Smooth muscle cell (in vitro differentiated cells): ENCODE data around the gene MEGF11. TPM values are rescaled to one million over a fixed set of nuclear protein-coding genes. Genes with fewer than 3 reads are reported as not detected.

Experiments used
- DNase-seq: peaks from one replicate; lab custom pipeline; 2025; ENCODE audit not compliant: unreplicated experiment; lab: John Stamatoyannopoulos, UW
- H2AFZ ChIP-seq: fragments of 200-600 bp; sonication (generic); 2 replicates; pipeline ENCODE4 v1.6.0; 2016; ENCODE audit warnings: antibody characterized with exemption, low read depth, mild to moderate bottlenecking
- H3F3A ChIP-seq: fragments of 200-600 bp; sonication (generic); 2 replicates; pipeline ENCODE4 v1.6.0; 2017; ENCODE audit warnings: antibody characterized with exemption, low read depth
- H3K27ac ChIP-seq: fragments of 200-600 bp; sonication (generic); 2 replicates; pipeline ENCODE4 v1.5.1; 2016; ENCODE audit warnings: low read depth, mild to moderate bottlenecking
- H3K27me3 ChIP-seq: fragments of 200-600 bp; sonication (generic); 2 replicates; pipeline ENCODE4 v1.6.1; 2016; ENCODE audit warnings: low read depth, mild to moderate bottlenecking
- H3K36me3 ChIP-seq: fragments of 200-600 bp; sonication (generic); 2 replicates; pipeline ENCODE4 v1.5.1; 2016; ENCODE audit warnings: low read depth
- H3K4me1 ChIP-seq: fragments of 200-600 bp; sonication (generic); 2 replicates; pipeline ENCODE4 v1.5.1; 2016; ENCODE audit warnings: low read depth
- H3K4me2 ChIP-seq: fragments of 200-600 bp; sonication (generic); 2 replicates; pipeline ENCODE4 v1.6.0; 2016; ENCODE audit warnings: mild to moderate bottlenecking
- H3K4me3 ChIP-seq: fragments of 200-600 bp; sonication (generic); 2 replicates; pipeline ENCODE4 v1.5.1; 2016; ENCODE audit warnings: mild to moderate bottlenecking
- H3K79me2 ChIP-seq: fragments of 200-600 bp; sonication (generic); 2 replicates; pipeline ENCODE4 v1.6.0; 2016; ENCODE audit warnings: low read depth, mild to moderate bottlenecking
- H3K9ac ChIP-seq: fragments of 200-600 bp; sonication (generic); 2 replicates; pipeline ENCODE4 v1.6.0; 2016; ENCODE audit warnings: low read depth
- H3K9me3 ChIP-seq: fragments of 200-600 bp; sonication (generic); replicated peaks from 2 replicates; pipeline ENCODE4 v1.5.1; 2016; ENCODE audit warnings: low read depth
- H4K20me1 ChIP-seq: fragments of 200-600 bp; sonication (generic); 2 replicates; pipeline ENCODE4 v1.6.0; 2016; ENCODE audit warnings: low read depth
- WGBS: methylation state at CpG from one replicate; pipeline ENCODE4 v1.1.7; 2016; ENCODE audit warnings: low lambda C conversion rate; 5-methylcytosine and 5-hydroxymethylcytosine counted together
- polyA plus RNA-seq: library from polyadenylated mRNA; unstranded; fragments of >200 nt; fragmentation: Nextera tagmentation; extraction: Ambion mirVana; gene quantifications from 2 replicates; pipeline ENCODE4 v1.2.1, GENCODE V29; 2016
- total RNA-seq: library from RNA; depleted of rRNA; stranded (reverse); fragments of >200 nt; gene quantifications from 2 replicates; pipeline ENCODE4 v1.2.3, GENCODE V29; 2014
- TF ChIP-seq, protein P1 (sequence below): fragments of 200-600 bp; sonication (generic); IDR thresholded peaks from 2 replicates; pipeline ENCODE4 v1.5.1; 2017; ENCODE audit warnings: borderline replicate concordance, mild to moderate bottlenecking, antibody characterized with exemption; ENCODE audit not compliant: insufficient read depth, poor library complexity, severe bottlenecking

The MEGF11 gene
- total and polyA plus RNA-seq, 2 experiments from 2014 or later = 0.08 TPM; not detected in 1

DNA sequence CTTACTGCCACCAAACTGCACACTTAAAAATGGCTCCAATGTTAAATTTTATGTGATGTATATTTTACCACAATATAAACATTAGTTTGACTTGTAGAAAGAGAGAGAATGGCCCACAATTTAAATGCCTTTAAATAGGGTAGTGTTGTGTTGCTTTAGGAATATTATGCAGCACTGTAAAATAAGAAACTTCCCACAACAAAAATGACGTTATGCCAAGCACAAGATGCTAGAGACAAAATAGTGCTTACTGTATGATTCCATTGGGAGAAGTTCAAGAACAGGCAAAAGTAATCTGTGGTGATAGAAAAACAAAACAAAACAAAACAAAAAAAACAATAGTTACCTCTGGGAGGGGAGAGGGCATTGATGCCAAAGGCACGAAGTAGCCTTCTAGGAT lies 91.3 kb downstream of the MEGF11 start:
- H4K20me1 ChIP-seq = no peaks in the 10 kb centered on the region
- no peaks in the 10 kb centered on the region for H3K36me3 ChIP-seq
- no peaks in the 10 kb centered on the region for H3F3A ChIP-seq
- no peaks in the 10 kb centered on the region for H3K4me1 ChIP-seq
- H3K27ac ChIP-seq = no peak overlapping the region
- H3K4me2 ChIP-seq = no peak overlapping the region
- no peaks in the 10 kb centered on the region for H3K9me3 ChIP-seq
- H3K27me3 ChIP-seq = peaks cover 29% of the 10 kb centered on the region
- H3K9ac ChIP-seq = no peak overlapping the region
- H3K79me2 ChIP-seq = no peaks in the 10 kb centered on the region
- no peak overlapping the region for H3K4me3 ChIP-seq
- TF ChIP-seq, protein P1, sequence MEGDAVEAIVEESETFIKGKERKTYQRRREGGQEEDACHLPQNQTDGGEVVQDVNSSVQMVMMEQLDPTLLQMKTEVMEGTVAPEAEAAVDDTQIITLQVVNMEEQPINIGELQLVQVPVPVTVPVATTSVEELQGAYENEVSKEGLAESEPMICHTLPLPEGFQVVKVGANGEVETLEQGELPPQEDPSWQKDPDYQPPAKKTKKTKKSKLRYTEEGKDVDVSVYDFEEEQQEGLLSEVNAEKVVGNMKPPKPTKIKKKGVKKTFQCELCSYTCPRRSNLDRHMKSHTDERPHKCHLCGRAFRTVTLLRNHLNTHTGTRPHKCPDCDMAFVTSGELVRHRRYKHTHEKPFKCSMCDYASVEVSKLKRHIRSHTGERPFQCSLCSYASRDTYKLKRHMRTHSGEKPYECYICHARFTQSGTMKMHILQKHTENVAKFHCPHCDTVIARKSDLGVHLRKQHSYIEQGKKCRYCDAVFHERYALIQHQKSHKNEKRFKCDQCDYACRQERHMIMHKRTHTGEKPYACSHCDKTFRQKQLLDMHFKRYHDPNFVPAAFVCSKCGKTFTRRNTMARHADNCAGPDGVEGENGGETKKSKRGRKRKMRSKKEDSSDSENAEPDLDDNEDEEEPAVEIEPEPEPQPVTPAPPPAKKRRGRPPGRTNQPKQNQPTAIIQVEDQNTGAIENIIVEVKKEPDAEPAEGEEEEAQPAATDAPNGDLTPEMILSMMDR = no peak
- no peak for DNase-seq
- no peak overlapping the region for H2AFZ ChIP-seq
- 81% methylated on average over 2 of the region's 2 CpGs for WGBS

DNA sequence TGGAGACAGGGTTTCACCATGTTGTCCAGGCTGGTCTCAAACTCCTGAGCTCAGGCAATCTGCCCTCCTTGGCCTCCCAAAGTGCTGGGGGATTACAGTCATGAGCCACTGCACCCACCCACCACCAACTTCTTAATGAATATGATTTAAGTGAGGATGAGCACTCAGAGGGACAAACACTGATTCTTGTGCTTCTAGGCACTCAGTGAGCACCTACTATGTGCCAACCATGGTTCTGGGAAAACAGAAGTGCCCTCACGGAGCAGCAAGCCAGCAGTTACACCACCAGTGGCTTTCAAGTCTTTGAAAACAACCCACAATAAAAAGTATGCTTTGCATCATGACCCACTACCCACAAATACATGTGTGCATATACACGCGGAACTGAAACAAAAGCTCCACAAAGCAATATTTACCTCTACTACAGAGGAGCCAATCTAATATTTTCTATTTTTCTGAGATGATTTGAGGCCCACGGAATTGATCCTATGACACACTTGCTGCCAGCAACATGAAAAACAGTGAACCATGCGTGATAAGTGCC lies 91.9 kb downstream of the MEGF11 start:
- no peak overlapping the region for H3K4me2 ChIP-seq
- no peak for DNase-seq
- H3K79me2 ChIP-seq = no peaks in the 10 kb centered on the region
- no peaks in the 10 kb centered on the region for H3K9me3 ChIP-seq
- no peak overlapping the region for H3K4me3 ChIP-seq
- no peak overlapping the region for H3K27ac ChIP-seq
- H4K20me1 ChIP-seq = no peaks in the 10 kb centered on the region
- no peak overlapping the region for H3K9ac ChIP-seq
- H3K27me3 ChIP-seq = peaks cover 35% of the 10 kb centered on the region
- no peaks in the 10 kb centered on the region for H3K36me3 ChIP-seq
- H3K4me1 ChIP-seq = no peaks in the 10 kb centered on the region
- WGBS = 92% methylated on average over 5 of the region's 5 CpGs
- H2AFZ ChIP-seq = no peak overlapping the region
- TF ChIP-seq, protein P1 = no peak
- H3F3A ChIP-seq = no peaks in the 10 kb centered on the region

DNA sequence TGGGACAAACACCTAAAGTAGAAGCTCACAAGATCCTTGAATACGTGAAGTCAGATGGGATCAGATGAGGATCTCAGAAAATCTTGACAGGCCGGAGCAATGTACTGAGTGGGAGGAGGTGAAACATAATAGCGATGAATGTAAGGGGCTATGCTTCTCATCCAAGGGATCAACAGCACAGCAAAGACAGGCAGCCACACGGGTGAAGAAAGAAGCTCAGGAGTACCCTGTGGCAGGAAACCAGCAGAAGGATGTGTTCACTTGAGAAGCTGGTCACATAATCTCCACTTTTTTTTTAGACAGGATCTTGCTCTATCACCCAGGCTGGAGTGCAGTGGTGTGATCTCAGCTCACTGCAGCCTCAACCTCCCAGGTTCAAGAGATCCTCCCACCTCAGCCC lies 92.4 kb downstream of the MEGF11 start:
- Histone ChIP-seq H3K27me3 (peaks cover 40% of the 10 kb centered on the region), H2AFZ (no peak overlapping the region), H3K4me2 (no peak overlapping the region), H3K9ac (no peak overlapping the region), H3K36me3 (no peaks in the 10 kb centered on the region), H3K4me3 (no peak overlapping the region), H3F3A (no peaks in the 10 kb centered on the region), H3K4me1 (no peaks in the 10 kb centered on the region), H3K27ac (no peak overlapping the region), H3K79me2 (no peaks in the 10 kb centered on the region), H3K9me3 (no peaks in the 10 kb centered on the region), H4K20me1 (no peaks in the 10 kb centered on the region)
- DNase-seq = no peak
- 85% methylated on average over 4 of the region's 4 CpGs for WGBS
- TF ChIP-seq, protein P1 = no peak

DNA sequence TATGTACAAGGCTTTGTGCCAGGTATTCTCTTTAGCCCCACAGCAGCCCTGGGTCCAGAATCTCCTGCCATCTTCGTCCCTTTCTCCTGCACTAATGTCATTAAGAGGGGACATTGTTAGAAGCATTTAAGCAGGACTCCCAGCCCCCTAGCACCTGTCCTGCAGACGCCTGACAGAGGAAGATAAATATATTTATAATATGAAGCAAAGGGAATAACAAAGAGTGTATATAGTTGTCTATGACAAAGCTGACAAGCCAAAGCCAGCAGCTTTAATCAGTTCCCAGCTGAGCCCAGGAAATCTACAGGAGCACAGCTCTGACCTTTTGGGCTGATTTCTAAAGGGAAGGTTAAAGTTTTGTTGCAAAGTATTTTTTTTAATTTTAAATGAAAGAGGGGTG lies 96.0 kb downstream of the MEGF11 start:
- Histone ChIP-seq H3K27ac (no peak overlapping the region), H3K4me3 (no peak overlapping the region), H3K4me2 (no peak overlapping the region), H3K36me3 (no peaks in the 10 kb centered on the region), H3F3A (no peaks in the 10 kb centered on the region), H3K79me2 (no peaks in the 10 kb centered on the region), H3K9ac (no peak overlapping the region), H3K4me1 (no peaks in the 10 kb centered on the region), H3K27me3 (peaks cover 63% of the 10 kb centered on the region), H2AFZ (no peak overlapping the region), H4K20me1 (no peaks in the 10 kb centered on the region), H3K9me3 (no peaks in the 10 kb centered on the region)
- WGBS = 74% methylated on average over 2 of the region's 2 CpGs
- DNase-seq = no peak
- TF ChIP-seq, protein P1 = no peak
